HepG2 (cell line): ENCODE results near the gene SOAT2. TPM values are rescaled to one million over a fixed set of nuclear protein-coding genes. Genes with fewer than 3 reads are reported as not detected.
A peak's percentile ranks its signal among the peaks of the same experiment; 100 is the strongest.

Source experiments
- AKAP8 ChIP-seq: sonication (generic); formaldehyde crosslinking; IDR thresholded peaks from 2 replicates; pipeline ENCODE4 v1.5.1; 2020; ENCODE audit warnings: mild to moderate bottlenecking, missing genetic modification reagents
- CBX1 ChIP-seq: IDR thresholded peaks from one replicate; pipeline ENCODE4 v1.6.1; 2016; ENCODE audit warnings: antibody characterized with exemption, low read depth
- CBX5 ChIP-seq: sonication (generic); formaldehyde crosslinking; IDR thresholded peaks from 2 replicates; pipeline ENCODE4 v1.4.0; 2020; ENCODE audit warnings: missing genetic modification reagents, borderline replicate concordance
- E2F2 ChIP-seq: sonication (generic); formaldehyde crosslinking; IDR thresholded peaks from 2 replicates; pipeline ENCODE4 v1.4.0; 2020; ENCODE audit warnings: missing genetic modification reagents, borderline replicate concordance
- FIP1L1 ChIP-seq: fragments of 200-400 bp; formaldehyde crosslinking; IDR thresholded peaks from 2 replicates; pipeline ENCODE4 v1.6.1; 2018; ENCODE audit warnings: low read depth, mild to moderate bottlenecking, low read length, moderate library complexity, borderline replicate concordance; ENCODE audit not compliant: insufficient read depth
- FOXP1 ChIP-seq, 2 experiments: fragments of 450-650 bp in 1 of 2; IDR thresholded peaks; 2 replicates each; pipeline ENCODE4 v1.6.1; 2017 to 2018; ENCODE audit warnings: antibody characterized with exemption in 1 of 2
- GRHL1 ChIP-seq: sonication (generic); formaldehyde crosslinking; conservative IDR thresholded peaks from 2 replicates; pipeline ENCODE4 v1.8.0; 2022; ENCODE audit warnings: missing genetic modification reagents
- HNRNPLL ChIP-seq: fragments of 200-400 bp; formaldehyde crosslinking; IDR thresholded peaks from 2 replicates; pipeline ENCODE4 v1.6.1; 2017; ENCODE audit warnings: mild to moderate bottlenecking, low read depth, low read length; ENCODE audit not compliant: poor library complexity, severe bottlenecking
- KAT7 ChIP-seq: IDR thresholded peaks from 2 replicates; pipeline ENCODE4 v1.6.1; 2018; ENCODE audit warnings: borderline replicate concordance, missing compliant biosample characterization
- MAX ChIP-seq: IDR thresholded peaks from 2 replicates; pipeline ENCODE4 v1.6.1; 2012; ENCODE audit warnings: inconsistent platforms
- MEIS2 ChIP-seq: sonication (generic); formaldehyde crosslinking; IDR thresholded peaks from 2 replicates; pipeline ENCODE4 v1.9.0; 2021; ENCODE audit warnings: mild to moderate bottlenecking, missing genetic modification reagents
- PBX3 ChIP-seq: sonication (generic); formaldehyde crosslinking; IDR thresholded peaks from 2 replicates; pipeline ENCODE4 v1.8.1; 2023; ENCODE audit warnings: missing genetic modification reagents, inconsistent platforms, borderline replicate concordance
- RAD21 ChIP-seq: fragments of 450-650 bp; formaldehyde crosslinking; IDR thresholded peaks from 2 replicates; pipeline ENCODE4 v1.5.0; 2020; ENCODE audit warnings: mild to moderate bottlenecking
- UBTF ChIP-seq: sonication (generic); formaldehyde crosslinking; IDR thresholded peaks from 2 replicates; pipeline ENCODE4 v1.4.0; 2020; ENCODE audit warnings: mild to moderate bottlenecking, missing genetic modification reagents
- XRCC5 ChIP-seq: fragments of 200-400 bp; formaldehyde crosslinking; optimal IDR thresholded peaks from 2 replicates; pipeline ENCODE3; 2017; ENCODE audit warnings: mild to moderate bottlenecking, low read length
- ZNF281 ChIP-seq: sonication (generic); formaldehyde crosslinking; IDR thresholded peaks from 2 replicates; pipeline ENCODE4 v1.4.0; 2020; ENCODE audit warnings: missing genetic modification reagents, borderline replicate concordance
- ZNF326 ChIP-seq: sonication (generic); formaldehyde crosslinking; IDR thresholded peaks from 2 replicates; pipeline ENCODE4 v1.4.0; 2020; ENCODE audit warnings: missing genetic modification reagents, borderline replicate concordance
- ZNF556 ChIP-seq: sonication (generic); formaldehyde crosslinking; IDR thresholded peaks from 2 replicates; pipeline ENCODE4 v1.4.0; 2020; ENCODE audit warnings: mild to moderate bottlenecking, missing genetic modification reagents, borderline replicate concordance
- polyA plus RNA-seq, 8 experiments: library from polyadenylated mRNA; depleted of rRNA in 3 of 8; stranded (reverse) in 7 of 8; unstranded in 1 of 8; fragments of >200 nt; fragmentation: Illumina TruSeq in 4 of 8; extraction: Trizol in 4 of 8; gene quantifications; 2 replicates each; pipeline versions ENCODE4 v1.2.1 to v1.2.3, GENCODE V29; 2011 to 2016; ENCODE audit warnings: low read depth in 4 of 8, missing spikeins in 1 of 8, mixed read lengths in 1 of 8; ENCODE audit not compliant: insufficient read depth in 1 of 8
- total RNA-seq, 5 experiments: library from RNA; depleted of rRNA; stranded (reverse); fragments of >200 nt; fragmentation: Illumina TruSeq; extraction: Trizol; gene quantifications; 2 replicates each; pipeline ENCODE4 v1.2.3, GENCODE V29; 2016; ENCODE audit warnings: low read depth in 1 of 5

Gene SOAT2
- total and polyA plus RNA-seq, 2 of the 13 experiments (the other 11 are each of a cell fraction or from before 2014, with no cell fraction given): 14.9 to 108 TPM

- TF ChIP-seq HNRNPLL (peak; percentile 47), XRCC5 (peak; percentile 22), CBX5 (no peak), FIP1L1 (no peak), GRHL1 (CRISPR knock-in tag) (no peak), PBX3 (CRISPR knock-in tag) (peak; percentile 91; the same call in 1 of the 2 replicates), KAT7 (CRISPR knock-in tag) (no peak; the same call in 1 of the 2 replicates), UBTF (peak; percentile 90), RAD21 (peak; percentile 15; the same call in 1 of the 2 replicates), AKAP8 (CRISPR knock-in tag) (no peak), MAX (peak; percentile 43; the same call in 1 of the 2 replicates), MEIS2 (CRISPR knock-in tag) (peak; percentile 59; the same call in 1 of the 2 replicates), FOXP1 (IDR thresholded peaks at IDR 0.05) (no peak), FOXP1 (CRISPR knock-in tag; IDR thresholded peaks at IDR 0.05) (no peak), ZNF281 (CRISPR knock-in tag) (no peak), E2F2 (peak; percentile 63; the same call in 1 of the 2 replicates), ZNF326 (CRISPR knock-in tag) (no peak), ZNF556 (no peak), CBX1 (peak; percentile 52)
These were observed 23.8 kb upstream of the SOAT2 start, which contains the start of gene SPRYD3 (continued) for GRCh38 chr12:53079226-53080117.
